ENCODE data around the gene MYO15B. TPM values are rescaled to one million over a fixed set of nuclear protein-coding genes. Genes with fewer than 3 reads are reported as not detected.

The MYO15B gene
- total and polyA plus RNA-seq, 2 of the 4 experiments (the other 2 are of a cell fraction) = 0.18 to 0.65 TPM

DNA sequence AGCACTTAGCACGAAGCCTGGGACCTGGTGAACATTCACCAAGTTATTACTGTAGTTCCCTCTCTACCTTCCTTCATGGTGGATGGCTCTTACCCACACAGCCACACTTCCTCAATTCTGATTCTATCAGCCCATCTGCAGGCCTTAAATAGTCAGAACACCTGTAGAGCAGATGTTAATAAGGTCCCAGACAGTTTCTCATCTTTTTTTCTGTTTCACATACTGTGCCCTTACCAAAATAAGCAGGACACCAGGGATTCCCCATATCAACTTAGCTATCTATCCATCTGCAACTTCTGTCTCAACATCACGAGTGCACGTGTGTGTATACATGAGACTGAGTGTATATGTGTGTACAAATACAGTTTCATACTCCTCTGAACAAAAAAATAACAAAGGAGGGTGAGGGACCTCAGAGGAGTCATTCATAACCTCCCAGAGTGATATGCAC is 76.5 kb downstream of the MYO15B start:
- Histone ChIP-seq H3K9ac (ENCODE audit: low read depth, low read length) (no peak overlapping the region), H3K36me3 (ENCODE audit: control insufficient read depth, insufficient read depth, low read length) (peaks cover 22% of the 10 kb centered on the region), H2BK20ac (ENCODE audit: low read depth, low read length) (no peak overlapping the region), H2AFZ (replicated peaks; ENCODE audit: low read length, poor library complexity) (no peak overlapping the region), H4K20me1 (ENCODE audit: insufficient read depth, low read length) (no peaks in the 10 kb centered on the region), H4K91ac (ENCODE audit: insufficient read depth, low read depth, low read length) (no peak overlapping the region), H3K18ac (ENCODE audit: low read depth, low read length) (no peak overlapping the region), H3K27me3 (ENCODE audit: control insufficient read depth, insufficient read depth, low read length) (no peaks in the 10 kb centered on the region), H3K27ac (ENCODE audit: insufficient read depth, low read length) (no peak overlapping the region), H3K23ac (ENCODE audit: low read depth, low read length) (no peak overlapping the region), H3K79me1 (ENCODE audit: low read depth in 1 of 2, low read length in 2 of 2) (peaks cover 18 to 36% of the 10 kb centered on the region in 2 experiments), H4K5ac (ENCODE audit: low read depth, low read length) (no peak overlapping the region), H2AK9ac (replicated peaks; ENCODE audit: low read depth, low read length, poor library complexity) (no peak overlapping the region), H3K14ac (replicated peaks; ENCODE audit: low read depth, low read length) (no peak overlapping the region), H3K56ac (ENCODE audit: extremely low read depth, insufficient read depth, low read length) (no peak overlapping the region), H2BK5ac (ENCODE audit: low read depth, low read length, poor library complexity, severe bottlenecking) (no peak overlapping the region), H2AK5ac (ENCODE audit: low read depth, low read length) (no peak overlapping the region), H3K9me1 (ENCODE audit: insufficient read depth, low read length) (0 out of 2 replicates have a peak, but pooled peaks cover 3% of the 10 kb centered on the region), H2BK15ac (ENCODE audit: low read depth, low read length) (no peak overlapping the region), H4K8ac (ENCODE audit: low read depth in 2 of 2, low read length in 2 of 2) (no peak overlapping the region), H3K4me3 (ENCODE audit: insufficient read depth, low read depth, low read length) (no peak overlapping the region), H3K9me3 (ENCODE audit: control insufficient read depth, insufficient read depth, low read length) (no peaks in the 10 kb centered on the region), H2BK120ac (ENCODE audit: low read depth, low read length) (no peak overlapping the region), H3K4me1 (ENCODE audit: control insufficient read depth, insufficient read depth, low read length) (peaks cover 5% of the 10 kb centered on the region), H3K4me2 (ENCODE audit: low read depth, low read length) (no peak overlapping the region), H3K4ac (ENCODE audit: low read depth, low read length) (no peak overlapping the region)
- in situ Hi-C loops (cut with MboI; ENCODE audit: low sequenced_read_pairs) = no loop called here
- DNase-seq (no peak), ATAC-seq (ENCODE audit: low read depth) (no peak)
- dilution Hi-C loops (cut with HindIII; ENCODE audit: low sequenced_read_pairs, unreplicated experiment) = no loop called here
- POLR2A ChIA-PET (ENCODE audit: unreplicated experiment) = no interaction called here
- TF ChIP-seq RAD21 (IDR thresholded peaks at IDR 0.05; ENCODE audit: low read length) = no peak
- no peak for TF ChIP-seq MAZ (IDR thresholded peaks at IDR 0.05; ENCODE audit: borderline replicate concordance, low read depth, low read length)
- TF ChIP-seq, protein P1, sequence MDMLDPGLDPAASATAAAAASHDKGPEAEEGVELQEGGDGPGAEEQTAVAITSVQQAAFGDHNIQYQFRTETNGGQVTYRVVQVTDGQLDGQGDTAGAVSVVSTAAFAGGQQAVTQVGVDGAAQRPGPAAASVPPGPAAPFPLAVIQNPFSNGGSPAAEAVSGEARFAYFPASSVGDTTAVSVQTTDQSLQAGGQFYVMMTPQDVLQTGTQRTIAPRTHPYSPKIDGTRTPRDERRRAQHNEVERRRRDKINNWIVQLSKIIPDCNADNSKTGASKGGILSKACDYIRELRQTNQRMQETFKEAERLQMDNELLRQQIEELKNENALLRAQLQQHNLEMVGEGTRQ (IDR thresholded peaks at IDR 0.05; ENCODE audit: low read depth, low read length) = no peak
- no peak for TF ChIP-seq POLR2A (IDR thresholded peaks at IDR 0.05; ENCODE audit: low read depth, low read length)
- TF ChIP-seq FOS (IDR thresholded peaks at IDR 0.05; ENCODE audit: low read depth, low read length) = no peak
- no peak for TF ChIP-seq MXI1 (IDR thresholded peaks at IDR 0.05; ENCODE audit: borderline replicate concordance, low read depth, low read length)
- TF ChIP-seq, protein P2, sequence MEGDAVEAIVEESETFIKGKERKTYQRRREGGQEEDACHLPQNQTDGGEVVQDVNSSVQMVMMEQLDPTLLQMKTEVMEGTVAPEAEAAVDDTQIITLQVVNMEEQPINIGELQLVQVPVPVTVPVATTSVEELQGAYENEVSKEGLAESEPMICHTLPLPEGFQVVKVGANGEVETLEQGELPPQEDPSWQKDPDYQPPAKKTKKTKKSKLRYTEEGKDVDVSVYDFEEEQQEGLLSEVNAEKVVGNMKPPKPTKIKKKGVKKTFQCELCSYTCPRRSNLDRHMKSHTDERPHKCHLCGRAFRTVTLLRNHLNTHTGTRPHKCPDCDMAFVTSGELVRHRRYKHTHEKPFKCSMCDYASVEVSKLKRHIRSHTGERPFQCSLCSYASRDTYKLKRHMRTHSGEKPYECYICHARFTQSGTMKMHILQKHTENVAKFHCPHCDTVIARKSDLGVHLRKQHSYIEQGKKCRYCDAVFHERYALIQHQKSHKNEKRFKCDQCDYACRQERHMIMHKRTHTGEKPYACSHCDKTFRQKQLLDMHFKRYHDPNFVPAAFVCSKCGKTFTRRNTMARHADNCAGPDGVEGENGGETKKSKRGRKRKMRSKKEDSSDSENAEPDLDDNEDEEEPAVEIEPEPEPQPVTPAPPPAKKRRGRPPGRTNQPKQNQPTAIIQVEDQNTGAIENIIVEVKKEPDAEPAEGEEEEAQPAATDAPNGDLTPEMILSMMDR (conservative IDR thresholded peaks at IDR 0.05; ENCODE audit: low read depth, low read length) = no peak
- no peak for TF ChIP-seq RCOR1 (IDR thresholded peaks at IDR 0.05; ENCODE audit: insufficient replicate concordance, low read length)
- no peak for TF ChIP-seq BHLHE40 (IDR thresholded peaks at IDR 0.05; ENCODE audit: low read depth, low read length)
- no peak for TF ChIP-seq SMC3 (IDR thresholded peaks at IDR 0.05; ENCODE audit: low read depth, low read length)
- TF ChIP-seq, protein P3, sequence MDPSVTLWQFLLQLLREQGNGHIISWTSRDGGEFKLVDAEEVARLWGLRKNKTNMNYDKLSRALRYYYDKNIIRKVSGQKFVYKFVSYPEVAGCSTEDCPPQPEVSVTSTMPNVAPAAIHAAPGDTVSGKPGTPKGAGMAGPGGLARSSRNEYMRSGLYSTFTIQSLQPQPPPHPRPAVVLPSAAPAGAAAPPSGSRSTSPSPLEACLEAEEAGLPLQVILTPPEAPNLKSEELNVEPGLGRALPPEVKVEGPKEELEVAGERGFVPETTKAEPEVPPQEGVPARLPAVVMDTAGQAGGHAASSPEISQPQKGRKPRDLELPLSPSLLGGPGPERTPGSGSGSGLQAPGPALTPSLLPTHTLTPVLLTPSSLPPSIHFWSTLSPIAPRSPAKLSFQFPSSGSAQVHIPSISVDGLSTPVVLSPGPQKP (IDR thresholded peaks at IDR 0.05; ENCODE audit: borderline replicate concordance, low read depth, low read length) = no peak
- no peak for TF ChIP-seq CEBPB (IDR thresholded peaks at IDR 0.05; ENCODE audit: low read depth, low read length)
- no peak for TF ChIP-seq MAFK (IDR thresholded peaks at IDR 0.05; ENCODE audit: low read depth, low read length)
- intact Hi-C loops (cut with micrococcal nuclease) = no loop called here
- BruUV-seq (replicated peaks) = no TSS peak
- CTCF ChIA-PET = interaction anchor here (0.7 kb wide), 1 partner anchor 18 kb away, joined by 3 read pairs; no protein-coding TSS in a partner anchor
- no CpG with 5 or more reads among the region's 3 CpGs for WGBS, 2 experiments (ENCODE audit: extremely low coverage in 2 of 2, insufficient read length in 1 of 2)

All from IMR-90 (cell line).